T-cell (primary cell): ENCODE measurements around the gene C4orf17. TPM values are rescaled to one million over a fixed set of nuclear protein-coding genes. Genes with fewer than 3 reads are reported as not detected.
"Not testable (repeated sequence)": the region's sequence is repeated elsewhere in the genome, so short reads cannot be mapped to it uniquely, and the experiment has no call there.

Experiments used
- ATAC-seq, 4 experiments: fragments of 200-7000 bp in 3 of 4; fragments of 150-1000 bp in 1 of 4; cut with Tn5 transposase; replicated peaks in 1 of 4; 1 replicate in 3 of 4; 2 replicates in 1 of 4; pipeline ENCODE4 v1.10.0; 2021; ENCODE audit warnings: moderate library complexity in 3 of 4, mild to moderate bottlenecking in 2 of 4, moderate number of reproducible peaks in 1 of 4
- CTCF ChIA-PET, 2 donors: fragments of 300-600 bp; sonication (Branson Sonifier 250); formaldehyde crosslinking; loops; one replicate each; lab custom pipeline; 2022; ENCODE audit warnings: antibody characterized with exemption in 2 of 2; lab: Charles Lee
- POLR2A ChIA-PET, 2 donors: fragments of 300-600 bp; sonication (Branson Sonifier 250); formaldehyde crosslinking; loops; one replicate each; lab custom pipeline; 2022; ENCODE audit warnings: antibody characterized with exemption in 2 of 2; lab: Charles Lee
- DNase-seq, 35 experiments: peaks; one replicate each; pipeline versions ENCODE4 v3.0.0 to v3.0.0-alpha.2; 2013 to 2023
- H3K27ac ChIP-seq: one replicate; pipeline ENCODE4 v1.5.1; 2013; ENCODE audit warnings: low read length
- H3K27me3 ChIP-seq, 2 experiments: replicated peaks in 1 of 2; 1 replicate in 1 of 2; 2 replicates in 1 of 2; pipeline versions ENCODE4 v1.6.1 to v1.7.0; 2013; ENCODE audit warnings: low read length in 1 of 2, mixed read lengths in 1 of 2; ENCODE audit not compliant: control insufficient read depth in 2 of 2, insufficient read depth in 2 of 2; ENCODE audit errors: extremely low read depth in 1 of 2
- H3K36me3 ChIP-seq, 2 donors: 1 replicate in 1 of 2; 2 replicates in 1 of 2; pipeline versions ENCODE4 v1.6.1 to v1.7.0; 2013; ENCODE audit warnings: low read length in 1 of 2; ENCODE audit not compliant: control insufficient read depth in 2 of 2, insufficient read depth in 1 of 2; ENCODE audit errors: extremely low read depth in 1 of 2
- H3K4me1 ChIP-seq, 2 experiments: 1 replicate in 1 of 2; 2 replicates in 1 of 2; pipeline versions ENCODE4 v1.6.1 to v1.7.0; 2013; ENCODE audit warnings: low read length in 2 of 2, mixed read lengths in 1 of 2; ENCODE audit not compliant: insufficient read depth in 2 of 2, control insufficient read depth in 1 of 2; ENCODE audit errors: extremely low read depth in 1 of 2
- H3K4me3 ChIP-seq, 2 donors: 1 replicate in 1 of 2; 2 replicates in 1 of 2; pipeline versions ENCODE4 v1.5.1 to v1.7.0; 2013; ENCODE audit warnings: mild to moderate bottlenecking in 2 of 2, low read length in 1 of 2, moderate library complexity in 1 of 2; ENCODE audit not compliant: control insufficient read depth in 1 of 2; ENCODE audit errors: extremely low read depth in 1 of 2
- H3K9me3 ChIP-seq: 2 replicates; pipeline ENCODE4 v1.7.0; 2013
- H3K27ac Mint-ChIP-seq, 2 donors: one replicate each; pipeline ENCODE4 v1.8.0; 2020 to 2021; ENCODE audit warnings: mild to moderate bottlenecking in 2 of 2, mixed read lengths in 2 of 2
- H3K27me3 Mint-ChIP-seq, 2 donors: one replicate each; pipeline ENCODE4 v1.8.0; 2021 to 2022; ENCODE audit warnings: mixed read lengths in 2 of 2
- H3K36me3 Mint-ChIP-seq: one replicate; pipeline ENCODE4 v1.8.0; 2021; ENCODE audit warnings: mixed read lengths
- H3K4me1 Mint-ChIP-seq, 3 donors: one replicate each; pipeline ENCODE4 v1.8.0; 2020 to 2022; ENCODE audit warnings: mixed read lengths in 3 of 3, mild to moderate bottlenecking in 1 of 3
- H3K4me3 Mint-ChIP-seq, 3 donors: one replicate each; pipeline ENCODE4 v1.8.0; 2020 to 2022; ENCODE audit warnings: mild to moderate bottlenecking in 3 of 3, mixed read lengths in 3 of 3, moderate library complexity in 3 of 3
- H3K9me3 Mint-ChIP-seq, 3 donors: one replicate each; pipeline ENCODE4 v1.8.0; 2020 to 2022; ENCODE audit warnings: mixed read lengths in 3 of 3
- WGBS: methylation state at CpG from one replicate; pipeline ENCODE4 v1.1.5; 2013; ENCODE audit warnings: missing lambda C conversion rate; ENCODE audit not compliant: insufficient coverage; 5-methylcytosine and 5-hydroxymethylcytosine counted together
- total RNA-seq, 35 experiments: library from RNA in 6 of 35; stranded (reverse) in 6 of 35; fragments of 120-200 nt in 1 of 35; gene quantifications; one replicate each; pipeline versions ENCODE4 v1.2.1 to v1.2.4 and lab custom pipeline; 2013 to 2026

C4orf17 gene
- total RNA-seq, 5 donors from 2014 or later (not counting 1 experiment from before 2014, with no cell fraction given) = not detected

- no peak for DNase-seq
- H3K27me3 Mint-ChIP-seq = peaks cover 6 to 7% of the 10 kb centered on the region in 2 donors
- H3K4me3 Mint-ChIP-seq = no peak overlapping the region
- Histone ChIP-seq H3K4me1 (no peaks in the 10 kb centered on the region), H3K27me3 (peaks cover 2% of the 10 kb centered on the region in 2 experiments), H3K4me3 (no peak overlapping the region), H3K36me3 (no peaks in the 10 kb centered on the region), H3K27ac (no peak overlapping the region), H3K9me3 (no peaks in the 10 kb centered on the region)
- H3K27ac Mint-ChIP-seq = no peak overlapping the region
- no peaks in the 10 kb centered on the region for H3K9me3 Mint-ChIP-seq
- ATAC-seq = no peak
- ChIA-PET CTCF (no interaction called here), POLR2A (no interaction called here)
- H3K36me3 Mint-ChIP-seq = no peaks in the 10 kb centered on the region
- no peaks in the 10 kb centered on the region for H3K4me1 Mint-ChIP-seq
Observed at GRCh38 chr4:99529228-99529627, 18.4 kb downstream of the C4orf17 start.

DNA sequence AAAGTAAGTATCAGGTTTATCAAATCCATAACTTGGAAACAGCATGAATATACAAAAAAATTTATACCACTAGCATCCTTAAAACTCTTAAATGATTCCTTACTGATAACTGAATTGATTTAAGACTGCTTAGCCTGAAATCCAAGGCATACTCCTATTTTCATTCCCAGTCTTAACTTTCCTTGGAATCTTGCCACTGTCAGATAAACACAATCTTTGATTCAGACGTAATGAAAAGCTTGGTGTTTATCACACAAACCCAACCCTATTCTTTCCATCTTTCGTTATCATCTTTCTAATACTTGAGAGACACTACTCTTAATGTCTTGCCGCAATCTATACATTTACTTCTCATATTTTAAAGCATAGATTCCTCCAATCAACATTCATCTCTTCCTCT is 19.1 kb downstream of the C4orf17 start:
- no peak overlapping the region for H3K4me3 Mint-ChIP-seq
- no peaks in the 10 kb centered on the region for H3K4me1 Mint-ChIP-seq
- POLR2A ChIA-PET = no interaction called here
- DNase-seq = no peak
- CTCF ChIA-PET = no interaction called here
- Histone ChIP-seq H3K36me3 (no peaks in the 10 kb centered on the region), H3K27me3 (peaks cover 2% of the 10 kb centered on the region in 2 experiments), H3K27ac (no peak overlapping the region), H3K4me3 (no peak overlapping the region), H3K9me3 (no peaks in the 10 kb centered on the region), H3K4me1 (no peaks in the 10 kb centered on the region)
- H3K9me3 Mint-ChIP-seq = no peaks in the 10 kb centered on the region
- WGBS = 73% methylated on average over 2 of the region's 3 CpGs
- no peaks in the 10 kb centered on the region for H3K36me3 Mint-ChIP-seq
- no peak for ATAC-seq
- peaks cover 6 to 7% of the 10 kb centered on the region in 2 donors for H3K27me3 Mint-ChIP-seq
- H3K27ac Mint-ChIP-seq = no peak overlapping the region

DNA sequence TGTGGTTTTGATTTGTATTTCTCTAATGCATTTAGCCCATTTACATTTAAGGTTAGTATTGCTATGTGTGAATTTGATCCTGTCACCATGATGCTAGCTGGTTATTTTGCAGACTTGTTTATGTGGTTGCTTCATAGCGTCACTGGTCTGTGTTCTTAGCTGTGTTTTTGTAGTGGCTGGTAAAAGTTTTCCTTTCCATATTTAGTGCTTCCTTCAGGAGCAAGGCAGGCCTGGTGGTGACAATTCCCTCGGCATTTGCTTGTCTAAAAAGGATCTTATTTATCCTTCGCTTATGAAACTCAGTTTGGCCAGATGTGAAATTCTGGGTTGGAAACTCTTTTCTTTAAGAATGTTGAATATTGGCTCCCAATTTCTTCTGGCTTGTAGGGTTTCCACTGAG is 23.9 kb downstream of the C4orf17 start:
- not testable (repeated sequence) for H3K36me3 ChIP-seq, H3K27ac Mint-ChIP-seq, H3K4me1 ChIP-seq, H3K27ac ChIP-seq, H3K4me3 Mint-ChIP-seq, ATAC-seq, H3K4me1 Mint-ChIP-seq, H3K4me3 ChIP-seq, DNase-seq, H3K9me3 ChIP-seq, H3K9me3 Mint-ChIP-seq, H3K36me3 Mint-ChIP-seq, H3K27me3 ChIP-seq
- WGBS = 100% methylated on average over 1 of the region's 3 CpGs
- peaks cover 7 to 13% of the 10 kb centered on the region in 2 donors for H3K27me3 Mint-ChIP-seq
- POLR2A ChIA-PET = interaction anchor here in 1 of 2 donors (0.6 kb wide), 1 partner anchor 105 kb away, joined by 3 read pairs; no protein-coding TSS in a partner anchor
- CTCF ChIA-PET = interaction anchor here (0.5 to 0.6 kb wide), 2 partner anchors 28 to 282 kb away, joined by 3 read pairs; partner anchors contain the start of gene DAPP1 (in 1 of the 2)

DNA sequence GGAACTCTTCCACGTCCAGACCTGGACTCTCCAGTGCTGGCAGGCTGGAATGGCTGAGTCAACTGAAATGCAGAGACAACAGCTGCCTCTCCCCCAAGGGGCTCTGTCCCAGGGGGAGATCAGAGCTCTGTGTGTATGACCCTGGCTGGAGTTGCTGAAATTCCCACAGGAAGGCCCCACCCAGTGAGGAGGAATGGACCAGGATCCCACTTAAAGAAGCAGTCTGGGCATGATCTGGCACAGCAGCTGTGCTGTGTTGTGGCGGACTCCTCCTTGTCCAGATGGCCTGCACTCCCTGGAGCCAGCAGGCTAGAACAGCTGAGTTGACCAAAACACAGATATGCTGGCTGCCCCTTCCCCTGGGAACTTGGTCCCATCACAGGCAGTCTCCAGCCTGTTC is 25.4 kb downstream of the C4orf17 start:
- Mint-ChIP-seq H3K4me3 (no peak overlapping the region), H3K36me3 (no peaks in the 10 kb centered on the region), H3K9me3 (no peaks in the 10 kb centered on the region), H3K27me3 (peaks cover 6 to 13% of the 10 kb centered on the region in 2 donors), H3K4me1 (no peaks in the 10 kb centered on the region), H3K27ac (no peak overlapping the region)
- Histone ChIP-seq H3K27me3 (peaks cover 0 to 6% of the 10 kb centered on the region in 2 experiments), H3K36me3 (no peaks in the 10 kb centered on the region), H3K4me3 (no peak overlapping the region), H3K9me3 (no peaks in the 10 kb centered on the region), H3K27ac (no peak overlapping the region), H3K4me1 (no peaks in the 10 kb centered on the region)
- CTCF ChIA-PET = interaction anchor here in 1 of 2 donors (0.6 kb wide), 1 partner anchor 1376 kb away, joined by 3 read pairs; no protein-coding TSS in a partner anchor
- WGBS = 100% methylated on average over 1 of the region's 2 CpGs
- POLR2A ChIA-PET = no interaction called here
- ATAC-seq (no peak), DNase-seq (no peak)

DNA sequence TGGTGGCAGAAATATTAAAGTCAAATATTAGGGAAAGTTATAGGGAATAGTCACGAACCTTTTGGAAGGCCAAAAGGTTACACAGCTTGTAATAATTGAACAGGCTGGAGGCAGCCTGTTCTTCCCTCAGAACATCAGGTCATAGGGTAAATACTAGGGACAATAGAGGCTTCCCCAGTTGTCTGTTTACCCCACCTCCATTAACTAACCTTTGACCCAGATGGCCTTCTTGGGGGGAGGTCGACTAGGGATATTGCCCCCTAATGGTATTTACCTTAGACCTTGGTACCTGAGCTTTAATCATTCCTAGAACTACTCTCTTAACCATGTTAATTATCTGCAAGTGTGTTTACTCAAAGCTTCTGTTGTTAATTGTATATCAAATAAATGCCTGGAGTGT is 26.0 kb downstream of the C4orf17 start:
- H3K27me3 ChIP-seq = peaks cover 0 to 6% of the 10 kb centered on the region in 2 experiments
- no peaks in the 10 kb centered on the region for H3K9me3 ChIP-seq
- H3K36me3 ChIP-seq = no peaks in the 10 kb centered on the region
- H3K4me3 ChIP-seq = no peak overlapping the region
- no peak overlapping the region for H3K4me3 Mint-ChIP-seq
- ChIA-PET POLR2A (no interaction called here), CTCF (interaction anchor here (0.6 to 1.4 kb wide), 2 partner anchors 15 to 1376 kb away, joined by 3 read pairs; no protein-coding TSS in a partner anchor)
- no CpG with 5 or more reads among the region's 2 CpGs for WGBS
- no peak for ATAC-seq
- peaks cover 3 to 13% of the 10 kb centered on the region in 2 donors for H3K27me3 Mint-ChIP-seq
- no peaks in the 10 kb centered on the region for H3K9me3 Mint-ChIP-seq
- H3K27ac Mint-ChIP-seq = no peak overlapping the region
- H3K4me1 Mint-ChIP-seq = no peaks in the 10 kb centered on the region
- H3K36me3 Mint-ChIP-seq = no peaks in the 10 kb centered on the region
- H3K27ac ChIP-seq = no peak overlapping the region
- H3K4me1 ChIP-seq = no peaks in the 10 kb centered on the region
- no peak for DNase-seq

DNA sequence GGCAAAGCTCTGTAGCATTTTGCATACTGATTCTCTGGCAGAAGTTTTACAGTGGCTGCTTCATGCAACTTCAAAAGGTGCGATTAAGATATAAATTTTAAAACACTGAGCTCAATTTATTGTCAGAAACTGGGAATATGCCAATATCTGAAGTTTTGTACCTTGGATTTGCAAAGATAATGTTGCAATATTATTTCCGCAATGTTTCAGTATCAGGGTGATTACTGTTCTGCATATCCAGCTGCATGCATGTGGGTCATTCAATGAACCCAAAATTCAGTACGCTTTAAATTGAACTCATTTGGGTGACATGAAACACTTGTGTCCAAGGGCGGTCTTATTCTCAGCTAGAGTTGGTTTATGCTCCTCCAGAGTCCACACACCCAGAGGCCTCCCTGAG is 26.9 kb downstream of the C4orf17 start:
- no peaks in the 10 kb centered on the region for H3K9me3 ChIP-seq
- H3K27ac ChIP-seq = no peak overlapping the region
- H3K36me3 ChIP-seq = no peaks in the 10 kb centered on the region
- Mint-ChIP-seq H3K4me3 (no peak overlapping the region), H3K27me3 (peaks cover 3 to 9% of the 10 kb centered on the region in 2 donors), H3K36me3 (no peaks in the 10 kb centered on the region), H3K27ac (no peak overlapping the region), H3K9me3 (no peaks in the 10 kb centered on the region), H3K4me1 (no peaks in the 10 kb centered on the region)
- ATAC-seq (no peak), DNase-seq (no peak)
- POLR2A ChIA-PET = no interaction called here
- H3K4me3 ChIP-seq = no peak overlapping the region
- H3K27me3 ChIP-seq = peaks cover 0 to 6% of the 10 kb centered on the region in 2 experiments
- no peaks in the 10 kb centered on the region for H3K4me1 ChIP-seq
- CTCF ChIA-PET = interaction anchor here in 1 of 2 donors (1.4 kb wide), 1 partner anchor 14 kb away, joined by 3 read pairs; no protein-coding TSS in a partner anchor
- 100% methylated on average over 2 of the region's 4 CpGs for WGBS
